GM18526 (cell line): ENCODE results near the gene PARD3B.

Source experiments
- POLR2A ChIP-seq: IDR thresholded peaks from 3 replicates; pipeline ENCODE4 v1.6.1; 2011; ENCODE audit not compliant: insufficient read length; ENCODE audit errors: extremely low read depth

PARD3B gene

GRCh38 chr2:204834716-204835384, 289.6 kb downstream of the PARD3B start:
- TF ChIP-seq POLR2A = no peak

DNA sequence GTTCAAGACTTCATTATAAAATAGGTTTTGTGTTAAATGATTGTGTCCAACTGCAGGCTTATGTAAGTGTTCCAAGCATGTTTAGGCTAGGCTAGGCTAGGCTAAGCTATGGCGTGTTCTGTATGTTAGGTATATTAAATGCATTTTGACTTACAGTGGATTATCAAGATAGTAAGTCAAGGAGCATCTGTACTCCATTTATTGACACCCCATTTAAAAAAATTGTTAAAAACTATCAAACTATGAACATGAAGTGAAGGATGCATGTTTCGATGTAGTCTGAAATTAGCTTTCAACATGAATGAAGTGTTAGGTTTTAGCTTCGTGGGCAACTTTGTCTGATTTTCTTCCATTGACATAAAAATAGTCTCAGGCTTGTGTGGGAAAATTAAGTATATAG, 290.5 kb downstream of the PARD3B start:
- no peak for TF ChIP-seq POLR2A

GRCh38 chr2:204840504-204840903, 295.2 kb downstream of the PARD3B start:
- TF ChIP-seq POLR2A = no peak

DNA sequence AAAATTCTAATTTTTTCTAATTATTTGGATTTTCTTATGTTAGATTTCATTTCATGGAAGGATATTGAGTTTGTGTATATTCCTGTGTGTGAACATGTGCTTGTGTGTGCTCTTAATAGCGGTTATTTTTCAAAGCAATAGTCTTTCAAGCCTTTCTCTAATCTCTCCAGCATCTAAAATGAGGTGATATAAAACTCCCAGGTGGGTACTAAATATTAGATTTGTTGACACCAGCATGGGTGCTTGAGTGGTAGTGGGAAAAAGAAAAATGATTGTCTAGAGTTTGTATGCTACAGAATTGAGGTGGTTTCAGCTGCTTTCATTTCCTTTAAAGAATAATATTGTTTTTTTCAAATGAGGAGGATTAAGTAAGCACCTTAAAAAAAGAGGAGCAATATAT, 296.8 kb downstream of the PARD3B start:
- no peak for TF ChIP-seq POLR2A

DNA sequence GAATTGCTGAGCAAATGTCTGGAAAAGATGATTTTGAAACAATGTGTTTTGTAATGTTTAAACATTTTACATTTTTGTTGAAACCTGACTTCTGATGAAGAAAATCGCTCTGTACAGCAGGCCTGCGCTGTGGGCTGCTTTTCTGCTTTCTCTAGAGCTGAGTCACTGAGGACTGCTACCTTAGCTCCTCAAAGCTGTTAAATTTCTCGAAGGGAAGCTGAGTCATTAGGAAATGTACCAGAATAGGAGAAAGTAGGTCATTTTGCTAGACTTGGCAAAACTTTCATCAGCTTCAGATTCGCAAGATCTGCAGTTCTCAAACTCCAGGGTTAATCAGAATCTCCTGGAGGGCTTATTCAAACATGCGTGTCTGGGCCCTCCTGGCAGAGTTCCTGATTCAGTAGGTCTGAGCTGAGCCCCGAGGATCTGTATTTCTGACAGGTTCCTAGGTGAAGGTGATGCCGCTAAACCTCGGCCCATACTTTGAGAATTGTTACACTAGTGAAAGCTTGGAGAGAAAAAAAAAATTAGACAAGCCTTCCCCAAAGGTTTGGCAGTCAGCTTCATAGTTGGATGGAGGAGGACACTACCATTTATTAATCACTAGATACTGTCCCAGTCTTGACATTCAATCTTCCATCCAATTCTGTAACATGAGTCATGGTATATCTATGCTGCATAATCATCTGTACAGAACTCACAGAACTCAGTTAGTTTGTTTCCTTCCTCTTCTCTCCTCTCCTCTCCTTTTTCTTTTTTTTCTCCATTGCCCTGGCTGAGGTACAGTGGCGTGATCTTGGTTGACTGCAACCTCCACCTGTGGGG, 297.6 kb downstream of the PARD3B start:
- TF ChIP-seq POLR2A = no peak

- no peak for TF ChIP-seq POLR2A
Measured at GRCh38 chr2:204846471-204846870, 301.2 kb downstream of the PARD3B start.

GRCh38 chr2:204849892-204850291, 304.6 kb downstream of the PARD3B start:
- TF ChIP-seq POLR2A = no peak

- TF ChIP-seq POLR2A = no peak
Measured at GRCh38 chr2:204850581-204850980, 305.3 kb downstream of the PARD3B start.

GRCh38 chr2:204853905-204854304, 308.6 kb downstream of the PARD3B start:
- TF ChIP-seq POLR2A = no peak

- no peak for TF ChIP-seq POLR2A
Measured at GRCh38 chr2:204860274-204860673, 315.0 kb downstream of the PARD3B start.

DNA sequence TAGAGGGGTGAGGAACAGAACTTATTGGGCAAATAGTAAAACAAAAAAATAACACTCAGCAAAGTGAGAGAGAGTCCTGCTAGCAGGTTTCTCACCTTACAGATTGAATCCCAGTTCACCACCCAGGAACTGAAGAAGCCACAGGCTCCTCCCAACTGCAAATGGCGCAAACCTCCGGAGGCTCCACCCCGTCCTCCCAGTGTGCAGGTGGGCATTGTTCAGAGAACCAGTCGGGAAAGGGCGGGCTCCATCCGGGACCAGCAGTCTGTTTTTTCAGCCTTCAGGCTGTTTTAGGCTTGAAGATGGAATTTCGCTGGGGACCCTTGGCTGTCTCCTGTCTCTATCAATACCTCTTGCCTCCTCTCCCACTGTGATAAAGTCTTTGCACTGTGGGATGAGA, 317.5 kb downstream of the PARD3B start:
- no peak for TF ChIP-seq POLR2A

GRCh38 chr2:204863336-204863735, 318.1 kb downstream of the PARD3B start:
- TF ChIP-seq POLR2A = no peak

DNA sequence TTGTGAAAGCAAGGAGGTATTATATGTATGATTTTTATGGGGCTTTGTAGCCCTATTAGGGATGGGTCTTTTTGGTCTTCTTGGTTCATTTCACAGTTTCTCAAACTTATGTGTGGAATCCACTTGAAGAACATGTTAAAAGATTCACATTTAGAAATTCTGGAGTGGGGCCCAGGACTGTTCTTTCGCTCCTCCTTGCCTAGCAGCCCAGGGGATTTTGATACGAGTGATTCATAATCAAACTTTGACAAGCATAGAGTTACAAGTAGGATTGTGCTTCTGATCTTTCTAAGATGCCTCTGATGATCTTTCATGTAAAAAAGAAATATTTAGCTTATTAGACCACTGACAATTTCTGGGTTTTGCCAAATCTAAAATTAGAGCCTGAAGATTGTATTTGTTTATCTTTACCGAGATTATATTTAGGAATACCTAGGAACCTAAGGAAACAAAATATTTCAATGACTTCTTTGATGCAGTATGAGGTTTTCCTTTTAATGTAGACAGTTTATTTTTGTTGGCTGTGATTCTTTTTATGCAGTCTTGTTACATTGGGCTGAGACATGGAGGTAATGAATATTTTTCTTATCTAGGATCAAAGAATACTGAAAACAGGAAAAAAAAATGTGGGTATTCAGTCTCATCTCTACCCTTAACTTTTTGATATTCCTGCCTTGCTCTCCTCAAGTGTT, 324.0 kb downstream of the PARD3B start:
- no peak for TF ChIP-seq POLR2A

DNA sequence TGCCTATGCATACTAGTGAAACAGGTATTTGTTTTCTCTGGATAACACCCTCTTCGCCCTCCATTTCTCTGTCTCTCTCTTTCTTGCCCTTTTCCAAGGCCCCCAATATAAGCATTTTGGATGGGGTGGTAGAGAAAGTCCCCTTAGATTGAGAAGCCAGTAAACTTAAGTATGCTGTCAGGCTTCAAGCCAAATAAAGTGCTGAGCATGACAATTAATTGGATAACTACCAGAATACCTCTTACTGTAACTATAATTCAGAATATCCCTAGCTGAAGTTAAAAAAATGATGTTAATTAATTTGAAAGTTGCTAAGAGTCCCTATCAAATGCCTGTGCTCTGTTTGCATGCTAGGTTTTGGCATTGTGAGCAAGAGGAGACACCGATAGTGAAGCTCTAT, 324.8 kb downstream of the PARD3B start:
- TF ChIP-seq POLR2A = no peak

- no peak for TF ChIP-seq POLR2A
Measured at GRCh38 chr2:204871231-204871953, 326.1 kb downstream of the PARD3B start.
